Ishikawa (cell line): Measurements from ENCODE around the gene GZMA.

Experiments used
- TAF1 ChIP-seq: IDR thresholded peaks from 2 replicates; pipeline ENCODE4 v1.6.1; 2012; ENCODE audit warnings: low read depth, mild to moderate bottlenecking
- TCF12 ChIP-seq: IDR thresholded peaks from 2 replicates; pipeline ENCODE4 v1.6.1; 2012; ENCODE audit warnings: low read depth
- ZBTB7A ChIP-seq: IDR thresholded peaks from 2 replicates; pipeline ENCODE4 v1.6.1; 2012; ENCODE audit warnings: low read depth
- TF ChIP-seq, protein P1 (sequence below): IDR thresholded peaks from 2 replicates; pipeline ENCODE4 v1.6.1; 2012; ENCODE audit warnings: low read depth, mild to moderate bottlenecking
- TF ChIP-seq, protein P2 (sequence below): IDR thresholded peaks from 2 replicates; pipeline ENCODE4 v1.6.1; 2012

DNA sequence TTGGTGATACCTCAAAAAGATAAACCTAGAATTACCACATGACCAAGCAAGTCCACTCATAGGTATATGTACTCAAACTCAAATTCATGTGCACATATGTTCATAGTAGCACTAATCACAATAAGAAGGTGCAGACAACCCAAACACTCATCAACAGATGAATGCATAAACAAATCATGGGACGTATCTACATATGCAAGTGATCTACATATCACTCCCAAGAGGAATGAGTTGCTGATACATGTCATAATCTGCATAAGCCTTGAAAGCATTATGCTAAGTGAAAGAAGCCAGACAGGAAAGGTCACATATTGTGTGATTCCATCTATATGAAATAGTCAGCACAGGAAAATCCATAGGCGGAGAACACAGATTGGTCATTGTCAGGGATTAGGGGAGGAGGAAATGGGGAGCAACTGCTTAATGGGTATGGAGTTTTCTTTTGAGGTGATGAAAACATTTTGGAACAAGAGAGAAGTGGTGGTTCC, 46.9 kb downstream of the GZMA start:
- no peak for TF ChIP-seq ZBTB7A
- TF ChIP-seq TAF1, result no peak
- TF ChIP-seq TCF12, result no peak
- TF ChIP-seq, protein P1, sequence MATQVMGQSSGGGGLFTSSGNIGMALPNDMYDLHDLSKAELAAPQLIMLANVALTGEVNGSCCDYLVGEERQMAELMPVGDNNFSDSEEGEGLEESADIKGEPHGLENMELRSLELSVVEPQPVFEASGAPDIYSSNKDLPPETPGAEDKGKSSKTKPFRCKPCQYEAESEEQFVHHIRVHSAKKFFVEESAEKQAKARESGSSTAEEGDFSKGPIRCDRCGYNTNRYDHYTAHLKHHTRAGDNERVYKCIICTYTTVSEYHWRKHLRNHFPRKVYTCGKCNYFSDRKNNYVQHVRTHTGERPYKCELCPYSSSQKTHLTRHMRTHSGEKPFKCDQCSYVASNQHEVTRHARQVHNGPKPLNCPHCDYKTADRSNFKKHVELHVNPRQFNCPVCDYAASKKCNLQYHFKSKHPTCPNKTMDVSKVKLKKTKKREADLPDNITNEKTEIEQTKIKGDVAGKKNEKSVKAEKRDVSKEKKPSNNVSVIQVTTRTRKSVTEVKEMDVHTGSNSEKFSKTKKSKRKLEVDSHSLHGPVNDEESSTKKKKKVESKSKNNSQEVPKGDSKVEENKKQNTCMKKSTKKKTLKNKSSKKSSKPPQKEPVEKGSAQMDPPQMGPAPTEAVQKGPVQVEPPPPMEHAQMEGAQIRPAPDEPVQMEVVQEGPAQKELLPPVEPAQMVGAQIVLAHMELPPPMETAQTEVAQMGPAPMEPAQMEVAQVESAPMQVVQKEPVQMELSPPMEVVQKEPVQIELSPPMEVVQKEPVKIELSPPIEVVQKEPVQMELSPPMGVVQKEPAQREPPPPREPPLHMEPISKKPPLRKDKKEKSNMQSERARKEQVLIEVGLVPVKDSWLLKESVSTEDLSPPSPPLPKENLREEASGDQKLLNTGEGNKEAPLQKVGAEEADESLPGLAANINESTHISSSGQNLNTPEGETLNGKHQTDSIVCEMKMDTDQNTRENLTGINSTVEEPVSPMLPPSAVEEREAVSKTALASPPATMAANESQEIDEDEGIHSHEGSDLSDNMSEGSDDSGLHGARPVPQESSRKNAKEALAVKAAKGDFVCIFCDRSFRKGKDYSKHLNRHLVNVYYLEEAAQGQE, result no peak
- TF ChIP-seq, protein P2, sequence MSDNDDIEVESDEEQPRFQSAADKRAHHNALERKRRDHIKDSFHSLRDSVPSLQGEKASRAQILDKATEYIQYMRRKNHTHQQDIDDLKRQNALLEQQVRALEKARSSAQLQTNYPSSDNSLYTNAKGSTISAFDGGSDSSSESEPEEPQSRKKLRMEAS, result no peak
